HG03045 (cell line): ENCODE data around the gene GNAT2.
A peak's percentile ranks its signal among the peaks of the same experiment; 100 is the strongest.
"Not testable (repeated sequence)": the region's sequence is repeated elsewhere in the genome, so short reads cannot be mapped to it uniquely, and the experiment has no call there.

Experiments used
- ATAC-seq: cut with Tn5 transposase; IDR thresholded peaks from one replicate; pipeline ENCODE4 v1.9.1; 2021; ENCODE audit warnings: mild to moderate bottlenecking, moderate library complexity; ENCODE audit not compliant: unreplicated experiment

Gene GNAT2

GRCh38 chr1:109619576-109620400 lies at the start of gene GNAT2, which contains the start of gene AMPD2:
Gene GNAT2, minus strand, starts transcription at chr1:109619616. Its CDS starts 6,746 bp downstream, at chr1:109612870.
Gene AMPD2, plus strand, starts transcription at chr1:109619837. Its CDS starts 1,339 bp downstream, at chr1:109621176.
- peak; percentile 54 for ATAC-seq

- ATAC-seq: no peak
Observed at GRCh38 chr1:109668123-109668775, 48.8 kb upstream of the GNAT2 start.

GRCh38 chr1:109667452-109668122 lies 48.2 kb upstream of the GNAT2 start, which contains the start of gene GSTM2:
Gene GSTM2, plus strand, starts transcription at chr1:109668057. Its CDS starts 59 bp downstream, at chr1:109668116.
- peak; percentile 95 for ATAC-seq

GRCh38 chr1:109664671-109665070 lies 45.3 kb upstream of the GNAT2 start:
- no peak for ATAC-seq

GRCh38 chr1:109661391-109661790 lies 42.0 kb upstream of the GNAT2 start:
- no peak for ATAC-seq

- not testable (repeated sequence) for ATAC-seq
Observed at GRCh38 chr1:109660691-109661026, 41.2 kb upstream of the GNAT2 start.

- no peak for ATAC-seq
Observed at GRCh38 chr1:109659997-109660690, 40.7 kb upstream of the GNAT2 start.

GRCh38 chr1:109659145-109659544 lies 39.7 kb upstream of the GNAT2 start:
- no peak for ATAC-seq

- no peak for ATAC-seq
Observed at GRCh38 chr1:109658533-109659042, 39.2 kb upstream of the GNAT2 start.

- no peak for ATAC-seq
Observed at GRCh38 chr1:109657970-109658369, 38.6 kb upstream of the GNAT2 start.

GRCh38 chr1:109657395-109657794 lies 38.0 kb upstream of the GNAT2 start:
- ATAC-seq: no peak

- ATAC-seq: peak; percentile 92
Observed at GRCh38 chr1:109655615-109656519, 36.5 kb upstream of the GNAT2 start, which contains the start of gene GSTM4. Gene GSTM4, plus strand, starts transcription at chr1:109656099. Its CDS starts 291 bp downstream, at chr1:109656390.

GRCh38 chr1:109654519-109654918 lies 35.1 kb upstream of the GNAT2 start:
- ATAC-seq: no peak

- no peak for ATAC-seq
Observed at GRCh38 chr1:109653306-109653705, 33.9 kb upstream of the GNAT2 start.

GRCh38 chr1:109652402-109652801 lies 33.0 kb upstream of the GNAT2 start:
- ATAC-seq: no peak

GRCh38 chr1:109650609-109651008 lies 31.2 kb upstream of the GNAT2 start:
- ATAC-seq: no peak

GRCh38 chr1:109649491-109649914 lies 30.1 kb upstream of the GNAT2 start:
- no peak for ATAC-seq

- no peak for ATAC-seq
Observed at GRCh38 chr1:109644670-109645069, 25.3 kb upstream of the GNAT2 start.

- ATAC-seq: peak; percentile 83
Observed at GRCh38 chr1:109643385-109644230, 24.2 kb upstream of the GNAT2 start.
